Measurements from ENCODE around the gene ADAMTS12. TPM values are rescaled to one million over a fixed set of nuclear protein-coding genes. Genes with fewer than 3 reads are reported as not detected.
A peak's percentile ranks its signal among the peaks of the same experiment; 100 is the strongest.

The ADAMTS12 gene
- total RNA-seq, 1 experiment from 2014 or later = 1.2 TPM

- Mint-ChIP-seq H3K27ac (ENCODE audit: unreplicated experiment) (no peak overlapping the region), H3K36me3 (ENCODE audit: insufficient read depth, unreplicated experiment) (no peaks in the 10 kb centered on the region), H3K27me3 (ENCODE audit: unreplicated experiment) (no peaks in the 10 kb centered on the region), H3K9me3 (ENCODE audit: low read depth, unreplicated experiment) (peaks cover 8% of the 10 kb centered on the region), H3K4me3 (ENCODE audit: low read depth, unreplicated experiment) (no peak overlapping the region), H3K4me1 (ENCODE audit: low read depth, unreplicated experiment) (peaks cover 9% of the 10 kb centered on the region)
- no peak for DNase-seq
- CTCF ChIA-PET = interaction anchor here (0.5 to 1.1 kb wide), 2 partner anchors 34 to 972 kb away, joined by 3 read pairs; no protein-coding TSS in a partner anchor
- intact Hi-C loops (cut with micrococcal nuclease; ENCODE audit: unreplicated experiment) = no loop called here
- no TSS peak for BruUV-seq (replicated peaks)
- TF ChIP-seq CTCF (IDR thresholded peaks at IDR 0.05; ENCODE audit: unreplicated experiment) = no peak
These were observed 9.4 kb upstream of the ADAMTS12 start for GRCh38 chr5:33901156-33901555.

GRCh38 chr5:33894566-33894965, 2.8 kb upstream of the ADAMTS12 start:
- CTCF ChIA-PET = interaction anchor here (1.2 kb wide), 1 partner anchor 9 kb away, joined by 4 read pairs; no protein-coding TSS in a partner anchor
- no peak overlapping the region for H3K27ac Mint-ChIP-seq (ENCODE audit: unreplicated experiment)
- TF ChIP-seq CTCF (IDR thresholded peaks at IDR 0.05; ENCODE audit: unreplicated experiment) = no peak
- BruUV-seq (replicated peaks) = no TSS peak
- intact Hi-C loops (cut with micrococcal nuclease; ENCODE audit: unreplicated experiment) = loop anchor here (5.0 kb wide), 1 partner anchor 38 kb away; no protein-coding TSS in a partner anchor
- H3K36me3 Mint-ChIP-seq (ENCODE audit: insufficient read depth, unreplicated experiment) = peaks cover 5% of the 10 kb centered on the region
- H3K9me3 Mint-ChIP-seq (ENCODE audit: low read depth, unreplicated experiment) = peaks cover 6% of the 10 kb centered on the region
- no peak for DNase-seq
- no peaks in the 10 kb centered on the region for H3K27me3 Mint-ChIP-seq (ENCODE audit: unreplicated experiment)
- peaks cover 27% of the 10 kb centered on the region for H3K4me1 Mint-ChIP-seq (ENCODE audit: low read depth, unreplicated experiment)
- no peak overlapping the region for H3K4me3 Mint-ChIP-seq (ENCODE audit: low read depth, unreplicated experiment)

GRCh38 chr5:33892620-33893137, 889 bp upstream of the ADAMTS12 start:
- H3K9me3 Mint-ChIP-seq (ENCODE audit: low read depth, unreplicated experiment) = peaks cover 6% of the 10 kb centered on the region
- peak; percentile 81 for DNase-seq
- peaks cover 5% of the 10 kb centered on the region for H3K36me3 Mint-ChIP-seq (ENCODE audit: insufficient read depth, unreplicated experiment)
- CTCF ChIA-PET = interaction anchor here (0.6 kb wide), 1 partner anchor 102 kb away, joined by 3 read pairs; no protein-coding TSS in a partner anchor
- H3K27me3 Mint-ChIP-seq (ENCODE audit: unreplicated experiment) = no peaks in the 10 kb centered on the region
- intact Hi-C loops (cut with micrococcal nuclease; ENCODE audit: unreplicated experiment) = loop anchor here (5.0 kb wide), 1 partner anchor 40 kb away; no protein-coding TSS in a partner anchor
- no peak overlapping the region for H3K27ac Mint-ChIP-seq (ENCODE audit: unreplicated experiment)
- H3K4me1 Mint-ChIP-seq (ENCODE audit: low read depth, unreplicated experiment) = peaks cover 27% of the 10 kb centered on the region
- H3K4me3 Mint-ChIP-seq (ENCODE audit: low read depth, unreplicated experiment) = peak overlapping the region; percentile 67
- BruUV-seq (replicated peaks) = no TSS peak
- TF ChIP-seq CTCF (IDR thresholded peaks at IDR 0.05; ENCODE audit: unreplicated experiment) = no peak

- CTCF ChIA-PET = interaction anchor here (0.8 to 0.9 kb wide), 2 partner anchors 11 to 17 kb away, joined by 3 to 4 read pairs; no protein-coding TSS in a partner anchor
- H3K36me3 Mint-ChIP-seq (ENCODE audit: insufficient read depth, unreplicated experiment) = peaks cover 5% of the 10 kb centered on the region
- H3K27ac Mint-ChIP-seq (ENCODE audit: unreplicated experiment) = no peak overlapping the region
- BruUV-seq (replicated peaks) = no TSS peak
- intact Hi-C loops (cut with micrococcal nuclease; ENCODE audit: unreplicated experiment) = loop anchor here (5.0 kb wide), 1 partner anchor 41 kb away; no protein-coding TSS in a partner anchor
- peaks cover 27% of the 10 kb centered on the region for H3K4me1 Mint-ChIP-seq (ENCODE audit: low read depth, unreplicated experiment)
- no peak for DNase-seq
- no peaks in the 10 kb centered on the region for H3K27me3 Mint-ChIP-seq (ENCODE audit: unreplicated experiment)
- TF ChIP-seq CTCF (IDR thresholded peaks at IDR 0.05; ENCODE audit: unreplicated experiment) = no peak
- H3K4me3 Mint-ChIP-seq (ENCODE audit: low read depth, unreplicated experiment) = peak overlapping the region; percentile 67
- peaks cover under 1% of the 10 kb centered on the region for H3K9me3 Mint-ChIP-seq (ENCODE audit: low read depth, unreplicated experiment)
These were observed 373 bp downstream of the ADAMTS12 start for GRCh38 chr5:33891446-33891787.

All from Calu3 (cell line).